Measurements from ENCODE around the gene CCSAP.

DNA sequence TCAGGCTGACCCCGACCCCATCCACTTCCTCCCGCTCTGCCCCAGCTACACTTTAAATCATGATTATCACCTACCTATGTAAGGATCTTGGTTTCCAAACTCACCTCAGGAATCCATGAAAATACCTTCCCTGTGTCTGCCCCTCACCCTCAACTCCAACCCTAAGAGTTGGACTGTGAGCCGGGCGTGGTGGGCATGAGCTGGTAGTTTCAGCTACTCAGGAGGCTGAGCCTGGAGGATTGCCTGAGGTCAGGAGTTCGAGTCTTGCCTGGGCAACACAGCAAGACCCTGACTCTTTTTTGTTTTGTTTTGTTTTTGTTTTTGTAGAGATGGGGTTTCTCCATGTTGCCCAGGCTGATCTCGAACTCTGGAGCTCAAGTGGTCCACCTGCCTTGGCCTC, 30.5 kb upstream of the CCSAP start:
- TF ChIP-seq, protein P1, sequence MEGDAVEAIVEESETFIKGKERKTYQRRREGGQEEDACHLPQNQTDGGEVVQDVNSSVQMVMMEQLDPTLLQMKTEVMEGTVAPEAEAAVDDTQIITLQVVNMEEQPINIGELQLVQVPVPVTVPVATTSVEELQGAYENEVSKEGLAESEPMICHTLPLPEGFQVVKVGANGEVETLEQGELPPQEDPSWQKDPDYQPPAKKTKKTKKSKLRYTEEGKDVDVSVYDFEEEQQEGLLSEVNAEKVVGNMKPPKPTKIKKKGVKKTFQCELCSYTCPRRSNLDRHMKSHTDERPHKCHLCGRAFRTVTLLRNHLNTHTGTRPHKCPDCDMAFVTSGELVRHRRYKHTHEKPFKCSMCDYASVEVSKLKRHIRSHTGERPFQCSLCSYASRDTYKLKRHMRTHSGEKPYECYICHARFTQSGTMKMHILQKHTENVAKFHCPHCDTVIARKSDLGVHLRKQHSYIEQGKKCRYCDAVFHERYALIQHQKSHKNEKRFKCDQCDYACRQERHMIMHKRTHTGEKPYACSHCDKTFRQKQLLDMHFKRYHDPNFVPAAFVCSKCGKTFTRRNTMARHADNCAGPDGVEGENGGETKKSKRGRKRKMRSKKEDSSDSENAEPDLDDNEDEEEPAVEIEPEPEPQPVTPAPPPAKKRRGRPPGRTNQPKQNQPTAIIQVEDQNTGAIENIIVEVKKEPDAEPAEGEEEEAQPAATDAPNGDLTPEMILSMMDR (IDR thresholded peaks at IDR 0.05; ENCODE audit: poor library complexity) = no peak
- no peak for TF ChIP-seq EZH2 (IDR thresholded peaks at IDR 0.05; ENCODE audit: borderline replicate concordance)
- no peak for TF ChIP-seq EZH2phosphoT487 (IDR thresholded peaks at IDR 0.05; ENCODE audit: low read depth, severe bottlenecking, unreplicated experiment)
